Fibroblast of upper back skin (primary cell): ENCODE results near the gene MRGPRF.

ENCODE experiments used
- DNase-seq: peaks from one replicate; pipeline ENCODE4 v3.0.0-alpha.2; 2013

Gene MRGPRF, protein sequence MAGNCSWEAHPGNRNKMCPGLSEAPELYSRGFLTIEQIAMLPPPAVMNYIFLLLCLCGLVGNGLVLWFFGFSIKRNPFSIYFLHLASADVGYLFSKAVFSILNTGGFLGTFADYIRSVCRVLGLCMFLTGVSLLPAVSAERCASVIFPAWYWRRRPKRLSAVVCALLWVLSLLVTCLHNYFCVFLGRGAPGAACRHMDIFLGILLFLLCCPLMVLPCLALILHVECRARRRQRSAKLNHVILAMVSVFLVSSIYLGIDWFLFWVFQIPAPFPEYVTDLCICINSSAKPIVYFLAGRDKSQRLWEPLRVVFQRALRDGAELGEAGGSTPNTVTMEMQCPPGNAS

DNA sequence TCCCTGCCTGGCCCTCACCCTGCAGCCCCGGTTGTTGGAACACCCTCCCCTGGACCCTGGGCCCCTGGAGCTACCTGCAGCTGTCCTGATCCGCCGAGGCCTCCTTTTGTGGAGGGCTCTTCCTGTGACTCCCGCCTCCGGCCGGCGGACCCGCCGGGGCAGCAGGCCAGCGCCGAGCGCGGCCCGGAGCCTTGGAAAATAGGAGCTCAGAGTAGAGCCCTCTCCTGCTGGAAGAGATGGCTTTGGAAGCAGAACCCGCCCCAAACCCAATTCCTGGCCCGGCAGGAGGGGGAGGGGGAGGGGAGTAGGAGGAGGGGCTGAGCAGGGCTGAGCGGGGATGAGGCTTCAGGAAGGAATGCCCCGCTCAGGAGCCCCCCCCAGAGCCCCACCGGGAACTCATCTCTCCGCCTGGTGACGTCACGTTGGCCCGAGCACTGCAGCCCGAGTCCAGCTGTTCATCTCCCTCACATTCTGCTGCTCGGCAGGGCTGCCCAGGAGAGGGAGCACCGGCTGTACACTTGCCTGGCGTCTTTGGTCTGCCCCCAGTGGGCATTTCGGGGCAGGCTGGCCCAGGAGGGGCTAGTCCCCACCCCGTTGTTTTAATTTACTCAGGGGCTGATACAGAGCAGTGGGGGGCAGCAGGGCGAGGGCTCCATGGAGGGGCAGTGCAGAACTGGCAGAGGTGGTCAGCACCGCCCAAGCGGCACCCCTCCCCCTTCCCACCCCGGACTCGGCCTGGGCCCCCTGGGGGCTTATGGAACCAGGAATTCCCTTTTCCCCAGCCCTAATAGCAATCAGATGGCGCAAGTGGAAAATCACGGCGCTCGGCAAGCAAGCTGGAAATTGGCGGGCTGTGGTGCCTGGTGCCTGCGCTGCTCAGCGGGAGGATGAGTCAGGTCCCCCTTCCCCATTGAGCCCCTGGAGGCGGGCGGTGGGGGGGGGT is at the start of gene MRGPRF:
Gene MRGPRF (minus strand): TSS at position 238 of the 943 bp plus-strand sequence. CDS start 3,345 bp downstream, outside the sequence.
- DNase-seq, result peak; percentile 92

DNA sequence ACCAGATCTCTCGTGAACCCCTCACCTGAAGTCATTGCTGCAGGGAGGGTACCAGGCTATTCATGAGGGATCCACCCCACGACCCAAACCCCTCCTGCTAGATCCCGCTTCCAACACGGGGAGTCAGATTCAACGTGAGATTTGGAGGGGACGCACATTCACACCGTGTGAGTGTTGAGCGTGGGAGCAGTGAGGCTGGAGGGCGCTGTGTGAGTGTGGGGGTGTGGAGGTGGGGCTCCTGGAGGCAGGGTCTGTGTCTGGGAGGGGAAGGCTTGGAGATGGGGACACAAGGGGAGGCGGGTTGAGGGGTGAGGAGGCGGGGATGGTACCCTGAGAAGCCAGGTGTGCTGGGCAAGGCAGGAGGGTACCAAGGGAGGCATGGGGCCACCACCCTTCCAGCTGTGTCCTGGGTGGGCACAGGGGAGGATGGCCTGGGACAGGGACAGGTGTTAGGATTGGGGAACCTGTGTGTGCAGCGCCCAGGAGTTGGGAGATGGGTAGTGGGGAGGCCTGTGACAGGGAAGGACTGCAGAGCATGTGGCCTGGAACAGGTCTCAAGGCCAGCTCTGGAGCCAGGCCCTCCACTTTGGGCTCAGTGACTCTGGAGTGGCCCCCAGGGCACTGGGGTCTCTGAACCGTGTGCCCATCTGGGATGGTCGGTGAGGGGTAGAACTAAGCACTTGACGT is 49.3 kb upstream of the MRGPRF start:
- DNase-seq, result no peak

DNA sequence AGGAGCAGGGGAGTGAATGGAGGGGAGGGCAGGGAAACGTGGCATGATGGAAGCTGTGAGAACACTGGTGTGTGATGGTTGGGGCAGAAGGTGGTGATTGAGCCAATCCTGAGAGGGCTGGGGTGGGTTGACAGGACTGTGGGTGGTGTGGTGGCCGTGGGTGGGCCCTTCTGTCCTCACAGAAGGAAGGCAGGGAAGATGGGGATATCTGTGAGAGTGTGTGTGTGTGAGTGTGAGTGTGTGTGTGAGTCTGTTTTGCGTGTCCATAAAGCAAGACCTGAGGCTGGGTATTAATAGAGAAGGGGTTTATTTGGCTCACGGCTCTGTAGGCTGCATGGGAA is 48.6 kb upstream of the MRGPRF start:
- DNase-seq, result no peak

DNA sequence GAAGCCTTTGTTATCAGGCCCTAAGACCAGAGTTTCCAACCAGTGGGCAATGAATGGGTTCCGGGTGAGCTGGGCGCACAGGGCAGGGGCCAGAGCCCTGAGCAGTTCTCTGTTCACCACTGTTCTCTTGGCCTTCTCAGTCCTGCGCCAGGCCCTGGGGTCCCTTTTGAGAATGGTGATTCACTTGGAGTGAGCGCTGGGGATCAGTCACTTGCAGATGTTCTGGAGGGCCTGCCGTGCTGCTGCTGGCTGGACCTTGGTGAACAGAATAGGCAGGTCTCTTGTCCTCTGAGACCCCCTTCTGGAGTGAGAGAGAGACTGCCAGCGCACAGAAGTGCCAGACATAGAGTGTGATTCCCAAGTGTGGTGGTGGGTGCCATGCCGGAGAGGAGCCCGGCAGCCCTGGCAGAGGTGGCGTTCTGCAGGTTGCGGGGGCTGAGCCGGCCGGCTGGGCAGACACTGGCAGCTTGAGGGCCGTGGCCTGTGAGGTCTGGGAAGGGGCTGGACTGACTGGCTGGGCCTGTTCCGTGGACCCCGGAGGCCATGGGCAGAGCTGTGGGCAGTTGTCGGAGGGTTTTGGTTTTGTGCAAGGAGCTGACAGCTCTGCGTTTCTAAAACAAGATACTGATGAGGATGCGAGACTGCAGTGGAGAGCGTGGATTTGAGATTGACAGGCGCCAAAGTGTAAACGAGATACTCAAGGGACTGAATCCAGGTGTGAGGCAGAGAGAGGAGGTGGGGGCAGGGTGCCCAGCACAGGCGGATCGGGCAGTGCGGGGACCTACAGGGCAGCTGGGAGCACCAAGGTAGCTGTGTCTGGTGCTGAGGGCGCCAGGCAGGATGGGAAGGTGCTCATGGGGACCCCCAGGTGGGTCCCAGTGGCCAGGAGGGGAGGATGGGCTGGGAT is 48.0 kb upstream of the MRGPRF start:
- no peak for DNase-seq

DNA sequence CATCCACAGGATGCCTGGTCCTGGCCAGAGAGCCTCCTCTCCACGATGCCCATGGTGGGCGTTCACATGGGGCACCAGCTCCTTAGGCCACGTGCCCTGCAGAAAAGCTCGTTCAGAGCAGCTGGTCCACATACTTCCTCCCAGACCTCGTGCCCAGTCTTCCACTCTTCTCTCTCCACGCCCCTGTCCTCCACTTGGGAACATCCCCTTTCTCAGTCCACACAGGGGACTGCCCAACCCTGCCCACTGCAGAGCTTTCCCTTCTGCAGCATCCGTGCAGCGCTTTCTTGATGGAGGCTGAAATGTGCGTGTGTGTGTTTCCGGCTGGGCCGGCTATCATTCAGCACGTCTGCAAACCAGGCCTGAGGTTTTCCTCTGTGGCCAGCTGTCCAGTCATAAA is 46.9 kb upstream of the MRGPRF start:
- no peak for DNase-seq

DNA sequence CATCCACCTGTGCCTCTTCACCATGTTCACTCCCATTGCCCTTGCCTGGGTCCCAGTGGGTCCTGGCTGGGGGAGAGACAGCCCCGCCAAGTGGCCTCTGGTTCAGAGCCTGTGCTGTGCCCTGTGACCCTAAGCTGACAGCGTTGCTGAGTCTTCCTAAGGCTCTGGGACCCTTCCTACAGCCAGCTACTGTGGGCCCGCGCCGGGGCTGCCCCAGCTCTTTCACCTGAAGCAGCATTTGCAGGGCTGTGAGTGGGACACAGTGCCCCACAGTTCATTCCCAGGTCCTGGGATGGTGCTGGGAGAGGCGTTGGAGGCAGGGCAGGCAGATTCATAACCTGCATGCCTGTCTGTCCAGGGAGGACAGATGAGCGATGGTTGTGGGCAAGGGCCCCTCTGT is 46.4 kb upstream of the MRGPRF start:
- DNase-seq, result no peak

DNA sequence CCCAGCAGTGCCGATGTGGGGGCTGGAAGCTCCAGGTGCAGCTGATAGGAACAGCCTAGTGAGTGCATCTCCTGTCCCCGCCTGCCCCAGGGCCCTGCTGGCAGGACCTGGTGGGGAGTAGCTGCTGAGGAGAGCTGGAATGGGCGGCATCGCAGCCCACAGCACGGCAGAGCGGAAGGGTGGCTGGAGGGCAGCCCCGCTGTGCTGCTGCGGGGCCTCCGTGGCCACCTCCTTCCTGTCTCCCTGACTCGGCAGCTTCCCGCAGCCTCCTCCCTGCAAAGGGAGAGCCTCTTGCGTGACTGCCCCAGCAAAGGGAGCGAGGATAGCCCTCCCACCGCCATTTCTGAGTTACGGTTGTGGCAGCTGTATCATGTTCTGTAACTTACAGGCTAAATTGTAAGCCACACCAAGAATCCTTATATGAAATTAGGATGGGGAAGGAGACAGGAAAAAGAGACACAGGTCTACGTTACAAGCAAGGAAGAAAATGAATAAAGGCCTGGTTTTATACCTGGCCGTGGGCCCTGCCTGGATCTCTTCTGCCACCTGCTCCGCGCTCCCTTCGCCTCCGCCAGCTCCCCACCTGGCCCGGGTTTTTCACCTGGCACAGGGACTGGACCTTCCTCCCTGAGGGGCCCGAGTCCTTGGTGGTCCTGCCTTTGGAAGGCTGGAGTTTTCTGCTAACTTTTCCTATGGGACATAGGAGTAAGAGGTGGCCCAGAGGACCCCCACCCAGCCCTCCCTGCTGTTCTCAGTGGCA is 45.6 kb upstream of the MRGPRF start:
- DNase-seq, result no peak

DNA sequence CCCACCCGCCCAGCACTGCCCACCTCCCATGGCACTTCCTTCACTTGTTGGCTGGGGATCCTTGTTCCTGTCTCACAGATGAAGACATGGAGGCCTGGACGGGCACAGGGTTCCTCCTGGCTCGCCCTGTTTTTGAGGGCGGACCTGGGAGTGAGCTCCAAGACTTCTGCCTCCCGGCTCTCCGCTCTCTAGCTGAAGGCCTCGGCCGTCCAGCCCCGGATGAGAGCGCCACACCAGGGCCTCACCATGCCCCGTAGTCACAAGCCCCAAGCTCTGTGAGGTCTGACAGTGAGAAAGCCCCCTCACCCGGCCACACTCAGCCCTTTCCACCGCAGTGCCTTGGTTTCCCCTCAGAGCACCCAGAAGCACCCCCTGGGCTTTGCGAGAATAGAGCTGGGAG is 44.8 kb upstream of the MRGPRF start:
- DNase-seq, result no peak

DNA sequence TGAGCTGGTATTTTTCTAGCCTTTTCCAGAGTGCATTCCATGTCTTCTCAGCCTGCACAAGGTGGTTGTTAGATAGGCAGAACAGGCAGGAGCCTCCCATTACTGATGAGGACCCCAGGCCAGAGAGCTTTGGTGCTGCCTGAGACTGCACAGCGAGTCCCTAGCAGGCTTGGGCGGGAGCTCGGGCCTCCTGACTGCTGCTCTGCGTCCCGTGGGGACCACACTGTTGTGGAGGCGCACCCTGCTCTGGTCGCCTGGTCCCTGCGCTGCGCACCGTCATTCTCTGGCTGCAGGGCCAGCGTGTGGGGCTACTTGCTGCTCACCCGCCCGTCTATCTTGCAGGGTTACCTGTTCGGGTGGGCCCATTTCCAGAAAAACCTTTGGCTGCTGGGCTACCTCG is 44.2 kb upstream of the MRGPRF start:
- no peak for DNase-seq

DNA sequence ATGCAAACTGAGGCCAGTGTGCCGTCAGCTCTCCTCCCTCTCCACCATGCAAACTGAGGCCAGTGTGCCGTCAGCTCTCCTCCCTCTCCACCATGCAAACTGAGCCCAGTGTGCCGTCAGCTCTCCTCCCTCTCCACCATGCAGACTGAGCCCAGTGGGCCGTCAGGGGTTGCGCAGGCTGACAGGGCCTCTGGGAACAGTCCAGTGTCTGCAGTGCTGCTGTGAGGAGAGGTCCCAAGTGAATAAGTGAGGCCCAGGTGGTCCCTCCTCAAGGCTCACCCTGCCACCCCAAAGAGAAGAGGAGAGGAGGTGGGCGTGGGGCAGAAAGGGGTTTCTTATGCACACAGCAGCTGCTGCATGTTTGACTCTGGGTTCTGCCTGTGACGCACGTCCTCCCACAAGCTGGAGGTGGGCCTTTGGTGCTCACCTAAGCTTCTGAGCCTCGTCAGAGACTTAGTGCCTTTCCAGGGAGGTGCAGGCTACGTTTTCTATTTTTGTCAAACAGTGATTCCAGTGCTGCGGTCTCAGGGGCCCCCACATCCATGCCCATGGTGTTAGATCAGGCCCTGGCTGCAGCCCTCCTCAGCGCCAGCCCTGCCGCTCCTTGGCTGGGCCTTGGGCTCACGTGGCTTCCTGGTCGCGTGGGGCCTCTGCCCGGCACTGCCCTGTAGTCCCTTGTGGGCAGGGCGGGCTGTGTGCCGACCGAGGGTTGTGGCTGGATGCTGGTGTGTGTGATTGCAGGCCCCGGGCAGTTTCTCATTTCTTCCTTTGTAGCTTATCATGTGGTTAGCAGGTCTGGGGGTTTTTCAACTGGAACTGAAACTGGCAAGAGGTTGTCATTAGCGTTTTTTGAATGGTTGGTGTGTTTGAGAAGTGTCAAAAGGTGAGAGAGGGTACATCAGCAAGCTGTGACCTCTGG is 42.8 kb upstream of the MRGPRF start:
- no peak for DNase-seq

DNA sequence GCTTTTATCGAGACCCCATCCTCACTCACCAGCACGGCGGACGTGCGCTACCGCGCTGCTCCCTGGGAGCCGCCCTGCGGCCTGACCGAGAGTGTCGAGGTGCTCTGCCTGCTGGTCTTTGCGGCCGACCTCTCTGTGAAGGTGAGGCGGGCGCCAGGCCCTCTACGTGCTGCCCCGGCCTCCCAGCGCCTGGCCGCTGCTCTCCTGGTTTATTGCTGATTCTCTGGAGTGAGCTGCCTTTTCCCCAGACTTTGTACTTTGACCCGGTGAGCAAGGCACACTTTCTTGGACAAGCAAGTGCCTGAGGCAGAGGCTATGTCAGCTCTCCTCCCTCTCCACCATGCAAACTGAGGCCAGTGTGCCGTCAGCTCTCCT is 42.2 kb upstream of the MRGPRF start:
- no peak for DNase-seq

DNA sequence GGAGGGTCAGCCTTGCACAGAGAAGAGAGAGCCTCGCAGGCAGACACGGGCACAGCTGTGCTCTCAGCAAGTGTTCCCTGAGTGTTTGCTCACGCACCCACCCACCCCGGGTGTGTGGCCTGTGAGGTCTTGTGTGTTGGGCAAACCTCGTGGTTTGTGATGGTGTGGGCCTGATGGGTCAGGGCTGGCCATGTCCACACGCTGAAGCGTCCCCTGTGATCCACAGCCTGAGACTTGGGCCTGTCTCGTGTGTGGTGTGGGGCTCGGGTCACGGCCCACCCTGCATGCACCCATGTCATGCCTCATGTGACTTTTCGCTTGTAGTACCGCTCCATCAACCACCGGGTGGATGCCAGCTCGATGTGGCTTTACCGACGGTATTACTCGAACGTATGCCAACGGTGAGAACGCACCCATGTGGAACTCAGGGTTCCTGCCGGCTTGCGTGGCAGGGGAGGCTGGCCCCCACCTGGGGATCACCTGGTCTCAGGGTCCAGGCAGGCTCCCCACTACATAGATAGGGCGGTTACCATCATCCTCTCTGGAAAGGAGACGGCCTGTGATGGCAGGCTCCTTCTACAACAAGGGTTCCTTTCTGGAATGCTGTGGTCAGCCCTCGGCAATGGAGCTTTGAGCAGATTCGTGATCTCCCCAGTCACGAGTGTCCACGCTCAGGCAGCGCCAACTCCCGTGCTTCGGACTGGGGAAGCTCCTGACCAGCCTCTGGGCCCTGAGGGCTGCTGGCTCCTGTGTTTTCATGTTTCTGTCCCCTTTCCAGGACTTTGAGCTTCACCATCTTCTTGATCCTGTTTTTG is 41.6 kb upstream of the MRGPRF start:
- DNase-seq, result no peak

DNA sequence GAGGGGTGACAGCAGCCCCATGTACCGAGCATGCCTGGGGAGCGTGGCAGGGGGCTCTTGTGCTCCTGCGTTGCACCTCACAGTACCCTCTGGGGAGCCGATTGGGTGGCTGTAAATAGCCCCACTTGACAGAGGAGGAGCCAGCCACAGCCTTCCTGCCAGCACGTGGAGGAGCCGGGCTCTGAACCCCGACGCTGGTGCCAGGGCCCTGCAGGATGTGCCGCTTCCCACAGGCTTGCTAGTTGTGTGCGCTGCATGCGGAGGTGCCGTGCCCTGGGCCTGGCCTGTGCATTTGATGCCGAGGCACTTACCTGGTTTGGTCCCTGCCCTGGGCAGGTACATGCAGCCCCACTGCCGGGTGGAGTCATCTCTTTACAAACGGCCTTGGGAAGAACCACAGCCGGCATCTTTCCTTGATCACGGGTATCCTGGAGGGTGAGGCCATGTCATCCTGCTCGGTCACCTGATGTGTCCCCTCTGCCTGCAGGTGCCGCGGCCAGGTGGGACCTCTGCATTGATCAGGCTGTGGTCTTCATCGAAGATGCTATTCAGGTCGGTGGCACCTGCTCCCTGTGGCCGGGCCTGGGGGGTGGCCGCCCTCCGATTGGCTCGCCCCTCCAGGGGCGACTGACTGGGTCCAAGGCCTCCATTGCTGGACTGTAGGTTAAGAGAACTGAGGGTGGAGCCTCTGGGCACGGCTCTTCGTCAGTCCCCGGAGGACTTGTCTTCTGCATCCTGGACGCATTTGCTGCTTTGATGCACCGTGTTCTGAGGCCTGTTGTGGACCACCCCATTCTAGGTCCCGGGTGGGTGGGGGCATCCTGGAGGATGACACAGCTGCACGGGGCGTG is 40.7 kb upstream of the MRGPRF start:
- DNase-seq, result no peak

DNA sequence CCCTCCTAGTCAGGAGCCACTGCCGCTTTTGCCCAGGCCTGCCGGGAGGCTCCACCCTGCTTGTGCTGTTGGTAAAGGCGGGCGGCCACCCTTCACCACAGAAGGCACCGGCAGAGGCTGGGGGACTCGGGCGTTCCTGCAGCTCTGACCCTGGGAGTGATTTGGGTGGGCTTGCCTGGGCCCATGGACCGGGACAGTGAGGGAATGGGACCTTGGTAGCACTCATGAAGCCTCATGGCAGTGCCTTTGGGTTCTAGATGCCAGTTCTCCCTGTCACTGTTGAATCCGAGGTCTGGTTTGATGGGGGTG is 40.1 kb upstream of the MRGPRF start:
- no peak for DNase-seq

DNA sequence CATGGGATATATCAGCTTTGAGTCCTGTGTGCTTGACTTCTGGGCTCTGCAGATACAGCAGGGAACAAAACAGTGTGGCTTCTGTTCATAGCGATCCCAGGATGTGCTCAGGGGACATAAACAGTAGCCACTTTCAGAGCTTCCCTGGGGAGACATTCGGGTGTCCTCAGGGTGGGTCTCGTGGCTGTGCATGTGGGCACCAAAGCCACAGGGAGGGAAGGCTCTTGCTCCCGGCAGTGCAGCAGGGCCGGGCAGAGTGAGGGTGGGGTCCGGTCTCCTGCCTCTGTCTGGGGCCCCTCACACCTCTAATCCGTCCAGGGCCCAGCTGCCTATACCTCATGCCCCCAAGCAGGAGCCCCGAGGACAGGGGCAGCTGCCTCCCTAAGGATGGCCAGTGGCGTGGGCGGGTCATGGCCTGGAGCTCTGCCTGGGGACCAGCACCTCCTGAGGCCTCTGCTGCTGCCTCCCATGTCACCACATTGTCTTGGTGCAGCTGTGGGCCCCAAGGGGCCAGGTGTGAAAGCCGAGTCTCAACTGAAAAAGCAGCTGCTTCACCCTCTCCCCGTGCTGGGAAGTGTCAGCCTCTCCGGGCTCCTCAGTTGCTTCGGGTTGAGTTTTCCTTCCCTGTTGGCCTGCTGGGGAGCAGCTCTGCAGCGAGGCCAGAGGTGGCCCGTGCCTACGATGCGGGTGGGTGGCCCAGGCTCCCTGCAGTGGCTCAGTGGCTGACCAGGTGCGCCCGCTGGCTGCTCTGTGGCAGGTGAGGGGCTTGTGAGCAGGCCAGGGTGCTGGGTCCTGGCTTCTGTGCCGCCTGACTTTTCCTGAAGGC is 39.5 kb upstream of the MRGPRF start:
- DNase-seq, result no peak

DNA sequence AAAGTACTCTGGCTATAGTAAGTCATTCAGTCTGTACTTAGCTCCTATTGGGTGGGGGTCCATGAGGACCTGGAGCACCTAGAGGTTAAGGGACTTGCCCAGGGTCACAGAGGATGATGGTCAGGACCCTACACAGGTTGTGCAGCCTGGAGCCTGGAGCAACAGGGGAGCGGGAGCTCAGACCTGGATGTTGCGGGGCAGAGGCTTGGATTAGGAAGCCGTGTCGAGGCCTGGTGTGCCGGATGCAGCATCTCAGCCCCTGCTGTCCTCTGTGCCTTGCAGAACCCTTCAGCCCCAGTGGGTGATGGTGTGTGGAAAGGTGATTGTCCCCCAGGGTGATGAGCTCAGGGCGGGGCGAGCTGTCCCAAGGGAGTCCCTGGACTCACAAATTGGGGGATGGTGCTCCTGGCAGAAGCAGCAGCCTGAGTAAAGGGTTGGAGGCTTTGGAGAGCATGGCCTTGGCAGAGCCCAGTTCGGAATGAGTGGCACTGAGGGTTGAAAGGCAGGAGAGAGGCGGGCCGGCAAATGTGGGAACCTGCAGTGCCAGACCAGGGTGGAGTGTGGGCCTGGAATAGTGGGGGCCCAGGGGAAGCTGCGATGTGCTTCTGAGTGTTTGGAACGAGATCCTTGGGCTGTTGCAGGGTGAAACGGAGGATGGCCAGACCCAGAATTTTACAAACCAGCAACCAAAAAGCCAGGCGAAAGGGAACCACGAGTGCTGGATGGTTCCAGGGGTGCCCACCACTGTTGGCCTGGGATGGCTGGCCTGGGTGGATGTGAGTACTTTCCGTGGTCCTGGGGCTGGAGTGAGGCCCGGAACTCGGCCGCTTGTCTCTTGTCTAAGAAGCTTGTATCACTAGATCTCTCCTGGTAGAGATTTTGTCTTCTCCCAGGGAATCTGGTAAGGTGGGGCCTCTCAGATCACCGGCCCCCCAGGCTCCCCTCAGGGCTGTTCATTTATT is 38.6 kb upstream of the MRGPRF start:
- DNase-seq, result no peak
